WTC11 (cell line): ENCODE data around the gene SNRPA. TPM values are rescaled to one million over a fixed set of nuclear protein-coding genes. Genes with fewer than 3 reads are reported as not detected.

Source experiments
- ATAC-seq: fragments of 200-7000 bp; cut with Tn5 transposase; 2 replicates; pipeline ENCODE4 v1.10.0; 2021; ENCODE audit warnings: mild to moderate bottlenecking, moderate library complexity
- CTCF ChIA-PET: fragments of 300-600 bp; sonication (Branson Sonifier 250); formaldehyde crosslinking; loops from one replicate; lab custom pipeline; 2021; ENCODE audit warnings: antibody characterized with exemption; lab: Charles Lee
- POLR2A ChIA-PET: fragments of 350-600 bp; sonication (Branson Sonifier 250); formaldehyde crosslinking; loops from one replicate; lab custom pipeline; 2021; ENCODE audit warnings: antibody characterized with exemption; lab: Charles Lee
- DNase-seq: peaks from one replicate; pipeline ENCODE4 v3.0.0; 2021; ENCODE audit warnings: low spot score
- H3K27ac Mint-ChIP-seq: 2 replicates; pipeline ENCODE4 v1.8.0; 2021; ENCODE audit warnings: mixed read lengths
- H3K27me3 Mint-ChIP-seq: 2 replicates; pipeline ENCODE4 v1.8.0; 2021; ENCODE audit warnings: low read depth, mild to moderate bottlenecking, moderate library complexity, mixed read lengths
- H3K36me3 Mint-ChIP-seq: 2 replicates; pipeline ENCODE4 v1.8.0; 2021; ENCODE audit warnings: mixed read lengths
- H3K4me1 Mint-ChIP-seq: 2 replicates; pipeline ENCODE4 v1.8.0; 2022; ENCODE audit warnings: mixed read lengths
- H3K4me3 Mint-ChIP-seq: 2 replicates; pipeline ENCODE4 v1.8.0; 2021; ENCODE audit warnings: mild to moderate bottlenecking, moderate library complexity, mixed read lengths
- H3K9me3 Mint-ChIP-seq: 2 replicates; pipeline ENCODE4 v1.8.0; 2021; ENCODE audit warnings: mixed read lengths
- ELF4 ChIP-seq: sonication (generic); formaldehyde crosslinking; IDR thresholded peaks from 2 replicates; pipeline ENCODE4 v1.8.1; 2022; ENCODE audit warnings: low read depth, mild to moderate bottlenecking, moderate library complexity, missing genetic modification reagents
- JAZF1 ChIP-seq: fragments of 250-450 bp; sonication (Bioruptor Pico); IDR thresholded peaks from 2 replicates; pipeline ENCODE4 v1.9.0; 2021; ENCODE audit warnings: moderate library complexity, mild to moderate bottlenecking, inconsistent platforms
- JUN ChIP-seq: sonication (generic); formaldehyde crosslinking; IDR thresholded peaks from 2 replicates; pipeline ENCODE4 v1.8.0; 2023; ENCODE audit warnings: mild to moderate bottlenecking, missing genetic modification reagents
- NFATC4 ChIP-seq: fragments of 250-450 bp; sonication (Bioruptor Pico); IDR thresholded peaks from 2 replicates; pipeline ENCODE4 v1.9.0; 2021; ENCODE audit warnings: mild to moderate bottlenecking
- TEAD1 ChIP-seq: sonication (generic); formaldehyde crosslinking; IDR thresholded peaks from 2 replicates; pipeline ENCODE4 v1.8.0; 2022; ENCODE audit warnings: mild to moderate bottlenecking, missing genetic modification reagents
- TEAD4 ChIP-seq: sonication (generic); formaldehyde crosslinking; IDR thresholded peaks from 2 replicates; pipeline ENCODE4 v1.8.0; 2022; ENCODE audit warnings: mild to moderate bottlenecking, missing genetic modification reagents
- ZNF263 ChIP-seq: sonication (generic); formaldehyde crosslinking; IDR thresholded peaks from 2 replicates; pipeline ENCODE4 v1.8.1; 2022; ENCODE audit warnings: low read depth, mild to moderate bottlenecking, moderate library complexity, missing genetic modification reagents
- total RNA-seq: library from RNA; stranded (reverse); gene quantifications from 3 replicates; pipeline ENCODE4 v1.2.3, GENCODE V29; 2021
- TF ChIP-seq, protein P1 (sequence below): sonication (generic); formaldehyde crosslinking; IDR thresholded peaks from 2 replicates; pipeline ENCODE4 v1.8.0; 2022; ENCODE audit warnings: mild to moderate bottlenecking, missing genetic modification reagents
- TF ChIP-seq, protein P2 (sequence below): sonication (generic); formaldehyde crosslinking; IDR thresholded peaks from 2 replicates; pipeline ENCODE4 v1.8.1; 2023; ENCODE audit warnings: mild to moderate bottlenecking, missing genetic modification reagents
- TF ChIP-seq, protein P3 (sequence below): fragments of 250-450 bp; sonication (Bioruptor Pico); IDR thresholded peaks from 2 replicates; pipeline ENCODE4 v1.8.0; 2021; ENCODE audit warnings: mild to moderate bottlenecking
- TF ChIP-seq, protein P4 (sequence below): sonication (generic); formaldehyde crosslinking; IDR thresholded peaks from 2 replicates; pipeline ENCODE4 v1.8.1; 2022; ENCODE audit warnings: low read depth, missing genetic modification reagents, borderline replicate concordance
- TF ChIP-seq, protein P5 (sequence below): sonication (generic); formaldehyde crosslinking; IDR thresholded peaks from 2 replicates; pipeline ENCODE4 v1.8.0; 2022; ENCODE audit warnings: missing genetic modification reagents
- TF ChIP-seq, protein P6 (sequence below): sonication (generic); formaldehyde crosslinking; conservative IDR thresholded peaks from 2 replicates; pipeline ENCODE4 v1.8.1; 2023; ENCODE audit warnings: mild to moderate bottlenecking, low read depth, missing genetic modification reagents, moderate library complexity
- TF ChIP-seq, protein P7 (sequence below): sonication (generic); formaldehyde crosslinking; IDR thresholded peaks from 2 replicates; pipeline ENCODE4 v1.8.1; 2023; ENCODE audit warnings: mild to moderate bottlenecking, missing genetic modification reagents, moderate library complexity
- TF ChIP-seq, protein P8 (sequence below): sonication (generic); formaldehyde crosslinking; IDR thresholded peaks from 2 replicates; pipeline ENCODE4 v1.8.0; 2022; ENCODE audit warnings: mild to moderate bottlenecking, missing genetic modification reagents

SNRPA gene
- total RNA-seq, 1 experiment from 2014 or later = 227 TPM

DNA sequence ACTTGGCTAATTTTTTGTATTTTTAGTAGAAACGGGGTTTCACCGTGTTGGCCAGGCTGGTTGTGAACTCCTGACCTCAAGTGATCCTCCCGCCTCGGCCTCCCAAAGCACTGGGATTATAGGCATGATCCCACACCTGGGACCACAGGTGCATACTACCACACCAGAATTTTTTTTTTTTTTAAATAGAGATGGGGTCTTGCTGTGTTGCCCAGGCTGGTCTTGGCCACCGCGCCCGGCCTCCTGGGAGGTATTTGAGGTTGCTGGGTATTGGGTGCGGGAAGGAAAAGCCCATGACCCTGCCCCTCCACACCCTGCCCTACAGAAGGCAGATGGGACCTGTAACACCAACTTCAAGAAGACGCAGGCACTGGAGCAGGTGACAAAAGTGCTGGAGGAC lies 14.3 kb upstream of the SNRPA start:
- no peaks in the 10 kb centered on the region for H3K9me3 Mint-ChIP-seq
- TF ChIP-seq TEAD1 (CRISPR knock-in tag) = no peak
- TF ChIP-seq, protein P1, sequence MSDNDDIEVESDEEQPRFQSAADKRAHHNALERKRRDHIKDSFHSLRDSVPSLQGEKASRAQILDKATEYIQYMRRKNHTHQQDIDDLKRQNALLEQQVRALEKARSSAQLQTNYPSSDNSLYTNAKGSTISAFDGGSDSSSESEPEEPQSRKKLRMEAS (CRISPR knock-in tag) = no peak
- no peak for TF ChIP-seq TEAD4 (CRISPR knock-in tag)
- TF ChIP-seq, protein P2, sequence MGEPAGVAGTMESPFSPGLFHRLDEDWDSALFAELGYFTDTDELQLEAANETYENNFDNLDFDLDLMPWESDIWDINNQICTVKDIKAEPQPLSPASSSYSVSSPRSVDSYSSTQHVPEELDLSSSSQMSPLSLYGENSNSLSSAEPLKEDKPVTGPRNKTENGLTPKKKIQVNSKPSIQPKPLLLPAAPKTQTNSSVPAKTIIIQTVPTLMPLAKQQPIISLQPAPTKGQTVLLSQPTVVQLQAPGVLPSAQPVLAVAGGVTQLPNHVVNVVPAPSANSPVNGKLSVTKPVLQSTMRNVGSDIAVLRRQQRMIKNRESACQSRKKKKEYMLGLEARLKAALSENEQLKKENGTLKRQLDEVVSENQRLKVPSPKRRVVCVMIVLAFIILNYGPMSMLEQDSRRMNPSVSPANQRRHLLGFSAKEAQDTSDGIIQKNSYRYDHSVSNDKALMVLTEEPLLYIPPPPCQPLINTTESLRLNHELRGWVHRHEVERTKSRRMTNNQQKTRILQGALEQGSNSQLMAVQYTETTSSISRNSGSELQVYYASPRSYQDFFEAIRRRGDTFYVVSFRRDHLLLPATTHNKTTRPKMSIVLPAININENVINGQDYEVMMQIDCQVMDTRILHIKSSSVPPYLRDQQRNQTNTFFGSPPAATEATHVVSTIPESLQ = no peak
- TF ChIP-seq NFATC4 (CRISPR knock-in tag) = no peak
- TF ChIP-seq JUN (CRISPR knock-in tag) = no peak
- TF ChIP-seq ZNF263 (CRISPR knock-in tag) = no peak
- TF ChIP-seq ELF4 (CRISPR knock-in tag) = no peak
- TF ChIP-seq, protein P3, sequence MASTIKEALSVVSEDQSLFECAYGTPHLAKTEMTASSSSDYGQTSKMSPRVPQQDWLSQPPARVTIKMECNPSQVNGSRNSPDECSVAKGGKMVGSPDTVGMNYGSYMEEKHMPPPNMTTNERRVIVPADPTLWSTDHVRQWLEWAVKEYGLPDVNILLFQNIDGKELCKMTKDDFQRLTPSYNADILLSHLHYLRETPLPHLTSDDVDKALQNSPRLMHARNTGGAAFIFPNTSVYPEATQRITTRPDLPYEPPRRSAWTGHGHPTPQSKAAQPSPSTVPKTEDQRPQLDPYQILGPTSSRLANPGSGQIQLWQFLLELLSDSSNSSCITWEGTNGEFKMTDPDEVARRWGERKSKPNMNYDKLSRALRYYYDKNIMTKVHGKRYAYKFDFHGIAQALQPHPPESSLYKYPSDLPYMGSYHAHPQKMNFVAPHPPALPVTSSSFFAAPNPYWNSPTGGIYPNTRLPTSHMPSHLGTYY (CRISPR knock-in tag) = no peak
- TF ChIP-seq, protein P4, sequence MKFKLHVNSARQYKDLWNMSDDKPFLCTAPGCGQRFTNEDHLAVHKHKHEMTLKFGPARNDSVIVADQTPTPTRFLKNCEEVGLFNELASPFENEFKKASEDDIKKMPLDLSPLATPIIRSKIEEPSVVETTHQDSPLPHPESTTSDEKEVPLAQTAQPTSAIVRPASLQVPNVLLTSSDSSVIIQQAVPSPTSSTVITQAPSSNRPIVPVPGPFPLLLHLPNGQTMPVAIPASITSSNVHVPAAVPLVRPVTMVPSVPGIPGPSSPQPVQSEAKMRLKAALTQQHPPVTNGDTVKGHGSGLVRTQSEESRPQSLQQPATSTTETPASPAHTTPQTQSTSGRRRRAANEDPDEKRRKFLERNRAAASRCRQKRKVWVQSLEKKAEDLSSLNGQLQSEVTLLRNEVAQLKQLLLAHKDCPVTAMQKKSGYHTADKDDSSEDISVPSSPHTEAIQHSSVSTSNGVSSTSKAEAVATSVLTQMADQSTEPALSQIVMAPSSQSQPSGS (CRISPR knock-in tag) = no peak
- TF ChIP-seq, protein P5, sequence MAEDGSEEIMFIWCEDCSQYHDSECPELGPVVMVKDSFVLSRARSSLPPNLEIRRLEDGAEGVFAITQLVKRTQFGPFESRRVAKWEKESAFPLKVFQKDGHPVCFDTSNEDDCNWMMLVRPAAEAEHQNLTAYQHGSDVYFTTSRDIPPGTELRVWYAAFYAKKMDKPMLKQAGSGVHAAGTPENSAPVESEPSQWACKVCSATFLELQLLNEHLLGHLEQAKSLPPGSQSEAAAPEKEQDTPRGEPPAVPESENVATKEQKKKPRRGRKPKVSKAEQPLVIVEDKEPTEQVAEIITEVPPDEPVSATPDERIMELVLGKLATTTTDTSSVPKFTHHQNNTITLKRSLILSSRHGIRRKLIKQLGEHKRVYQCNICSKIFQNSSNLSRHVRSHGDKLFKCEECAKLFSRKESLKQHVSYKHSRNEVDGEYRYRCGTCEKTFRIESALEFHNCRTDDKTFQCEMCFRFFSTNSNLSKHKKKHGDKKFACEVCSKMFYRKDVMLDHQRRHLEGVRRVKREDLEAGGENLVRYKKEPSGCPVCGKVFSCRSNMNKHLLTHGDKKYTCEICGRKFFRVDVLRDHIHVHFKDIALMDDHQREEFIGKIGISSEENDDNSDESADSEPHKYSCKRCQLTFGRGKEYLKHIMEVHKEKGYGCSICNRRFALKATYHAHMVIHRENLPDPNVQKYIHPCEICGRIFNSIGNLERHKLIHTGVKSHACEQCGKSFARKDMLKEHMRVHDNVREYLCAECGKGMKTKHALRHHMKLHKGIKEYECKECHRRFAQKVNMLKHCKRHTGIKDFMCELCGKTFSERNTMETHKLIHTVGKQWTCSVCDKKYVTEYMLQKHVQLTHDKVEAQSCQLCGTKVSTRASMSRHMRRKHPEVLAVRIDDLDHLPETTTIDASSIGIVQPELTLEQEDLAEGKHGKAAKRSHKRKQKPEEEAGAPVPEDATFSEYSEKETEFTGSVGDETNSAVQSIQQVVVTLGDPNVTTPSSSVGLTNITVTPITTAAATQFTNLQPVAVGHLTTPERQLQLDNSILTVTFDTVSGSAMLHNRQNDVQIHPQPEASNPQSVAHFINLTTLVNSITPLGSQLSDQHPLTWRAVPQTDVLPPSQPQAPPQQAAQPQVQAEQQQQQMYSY (CRISPR knock-in tag) = no peak
- TF ChIP-seq, protein P6, sequence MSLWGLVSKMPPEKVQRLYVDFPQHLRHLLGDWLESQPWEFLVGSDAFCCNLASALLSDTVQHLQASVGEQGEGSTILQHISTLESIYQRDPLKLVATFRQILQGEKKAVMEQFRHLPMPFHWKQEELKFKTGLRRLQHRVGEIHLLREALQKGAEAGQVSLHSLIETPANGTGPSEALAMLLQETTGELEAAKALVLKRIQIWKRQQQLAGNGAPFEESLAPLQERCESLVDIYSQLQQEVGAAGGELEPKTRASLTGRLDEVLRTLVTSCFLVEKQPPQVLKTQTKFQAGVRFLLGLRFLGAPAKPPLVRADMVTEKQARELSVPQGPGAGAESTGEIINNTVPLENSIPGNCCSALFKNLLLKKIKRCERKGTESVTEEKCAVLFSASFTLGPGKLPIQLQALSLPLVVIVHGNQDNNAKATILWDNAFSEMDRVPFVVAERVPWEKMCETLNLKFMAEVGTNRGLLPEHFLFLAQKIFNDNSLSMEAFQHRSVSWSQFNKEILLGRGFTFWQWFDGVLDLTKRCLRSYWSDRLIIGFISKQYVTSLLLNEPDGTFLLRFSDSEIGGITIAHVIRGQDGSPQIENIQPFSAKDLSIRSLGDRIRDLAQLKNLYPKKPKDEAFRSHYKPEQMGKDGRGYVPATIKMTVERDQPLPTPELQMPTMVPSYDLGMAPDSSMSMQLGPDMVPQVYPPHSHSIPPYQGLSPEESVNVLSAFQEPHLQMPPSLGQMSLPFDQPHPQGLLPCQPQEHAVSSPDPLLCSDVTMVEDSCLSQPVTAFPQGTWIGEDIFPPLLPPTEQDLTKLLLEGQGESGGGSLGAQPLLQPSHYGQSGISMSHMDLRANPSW (CRISPR knock-in tag) = no peak
- ATAC-seq (no peak), DNase-seq (no peak)
- H3K36me3 Mint-ChIP-seq = peaks cover 43% of the 10 kb centered on the region
- no peak overlapping the region for H3K4me3 Mint-ChIP-seq
- H3K27me3 Mint-ChIP-seq = no peaks in the 10 kb centered on the region
- ChIA-PET POLR2A (no interaction called here), CTCF (no interaction called here)
- peaks cover 2% of the 10 kb centered on the region for H3K4me1 Mint-ChIP-seq
- no peak overlapping the region for H3K27ac Mint-ChIP-seq

DNA sequence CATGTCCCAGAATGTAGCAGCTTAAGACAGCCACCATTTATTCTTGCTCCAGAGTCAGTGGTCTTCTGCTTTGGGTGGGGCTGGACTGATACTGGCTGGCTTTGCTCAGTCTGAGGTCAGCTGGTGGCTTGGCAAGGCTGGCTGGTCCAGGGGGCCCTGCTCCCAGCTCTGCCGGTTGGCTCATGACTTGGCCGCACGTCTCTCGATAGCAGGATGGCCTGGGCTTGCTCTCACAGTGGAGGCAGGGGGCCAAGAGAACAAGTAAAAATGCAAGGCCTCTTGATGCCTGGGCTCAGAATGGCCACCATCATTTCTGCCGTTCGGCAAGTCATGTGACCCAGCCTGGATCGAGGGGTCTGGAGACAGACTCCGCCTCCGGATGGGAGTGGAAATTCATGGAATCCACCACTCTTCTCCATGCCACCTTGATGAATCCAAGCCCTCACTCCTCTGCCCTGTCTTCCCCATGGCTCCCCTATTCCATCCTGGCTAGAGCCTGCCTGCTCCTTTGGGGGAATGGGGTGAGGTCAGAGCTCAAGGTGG lies 13.8 kb upstream of the SNRPA start:
- peaks cover 47% of the 10 kb centered on the region for H3K36me3 Mint-ChIP-seq
- no peaks in the 10 kb centered on the region for H3K9me3 Mint-ChIP-seq
- ChIA-PET CTCF (no interaction called here), POLR2A (no interaction called here)
- peaks cover 5% of the 10 kb centered on the region for H3K4me1 Mint-ChIP-seq
- H3K27me3 Mint-ChIP-seq = no peaks in the 10 kb centered on the region
- no peak overlapping the region for H3K4me3 Mint-ChIP-seq
- DNase-seq (no peak), ATAC-seq (no peak)
- no peak for TF ChIP-seq JAZF1 (CRISPR knock-in tag)
- TF ChIP-seq, protein P7, sequence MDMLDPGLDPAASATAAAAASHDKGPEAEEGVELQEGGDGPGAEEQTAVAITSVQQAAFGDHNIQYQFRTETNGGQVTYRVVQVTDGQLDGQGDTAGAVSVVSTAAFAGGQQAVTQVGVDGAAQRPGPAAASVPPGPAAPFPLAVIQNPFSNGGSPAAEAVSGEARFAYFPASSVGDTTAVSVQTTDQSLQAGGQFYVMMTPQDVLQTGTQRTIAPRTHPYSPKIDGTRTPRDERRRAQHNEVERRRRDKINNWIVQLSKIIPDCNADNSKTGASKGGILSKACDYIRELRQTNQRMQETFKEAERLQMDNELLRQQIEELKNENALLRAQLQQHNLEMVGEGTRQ = peak; percentile 58; the same call in 1 of the 2 replicates
- TF ChIP-seq, protein P8, sequence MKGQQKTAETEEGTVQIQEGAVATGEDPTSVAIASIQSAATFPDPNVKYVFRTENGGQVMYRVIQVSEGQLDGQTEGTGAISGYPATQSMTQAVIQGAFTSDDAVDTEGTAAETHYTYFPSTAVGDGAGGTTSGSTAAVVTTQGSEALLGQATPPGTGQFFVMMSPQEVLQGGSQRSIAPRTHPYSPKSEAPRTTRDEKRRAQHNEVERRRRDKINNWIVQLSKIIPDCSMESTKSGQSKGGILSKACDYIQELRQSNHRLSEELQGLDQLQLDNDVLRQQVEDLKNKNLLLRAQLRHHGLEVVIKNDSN (CRISPR knock-in tag) = peak; percentile 42; the same call in 1 of the 2 replicates
- H3K27ac Mint-ChIP-seq = no peak overlapping the region
